Activated CD4-positive, alpha-beta T cell treated with anti-CD3 and anti-CD28 coated beads for 4 hours (primary cell): ENCODE data around the gene CST3.
"Not testable (repeated sequence)": the region's sequence is repeated elsewhere in the genome, so short reads cannot be mapped to it uniquely, and the experiment has no call there.

Experiments used
- DNase-seq, 2 donors: peaks; one replicate each; pipeline ENCODE4 v3.0.0-alpha.2; 2020

The CST3 gene

GRCh38 chr20:23661002-23661429 is 23.3 kb upstream of the CST3 start:
- DNase-seq = no peak

- no peak for DNase-seq
Measured at GRCh38 chr20:23659989-23660837, 22.5 kb upstream of the CST3 start.

- DNase-seq = not testable (repeated sequence)
Measured at GRCh38 chr20:23659610-23659988, 21.8 kb upstream of the CST3 start.

DNA sequence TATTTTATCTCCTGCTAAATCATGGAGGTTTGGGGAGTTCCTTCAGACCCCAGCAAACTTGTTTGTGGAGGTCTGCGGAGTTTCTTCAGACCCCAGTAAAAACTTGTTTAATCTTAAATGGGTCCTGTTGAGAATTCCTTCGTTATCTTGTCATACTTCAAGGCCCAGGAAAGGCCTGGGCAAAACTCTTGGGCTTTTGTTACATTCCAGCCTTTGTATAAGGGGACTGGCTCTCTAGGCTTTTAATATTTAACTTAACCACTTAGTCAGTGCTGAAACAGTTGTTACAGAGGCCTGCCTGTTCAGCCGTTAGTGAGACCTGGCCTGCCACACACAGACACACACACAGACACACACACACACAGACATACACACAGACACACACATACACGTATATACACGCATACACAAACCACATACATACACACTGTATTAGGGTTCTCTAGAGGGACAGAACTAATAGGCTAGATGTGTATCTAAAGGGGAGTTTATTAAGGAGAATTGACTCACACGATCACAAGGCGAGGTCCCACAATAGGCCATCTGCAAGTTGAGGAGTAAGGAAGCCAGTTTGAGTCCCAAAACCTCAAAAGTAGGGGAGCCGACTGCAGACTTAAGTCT is 21.3 kb upstream of the CST3 start:
- DNase-seq = no peak

DNA sequence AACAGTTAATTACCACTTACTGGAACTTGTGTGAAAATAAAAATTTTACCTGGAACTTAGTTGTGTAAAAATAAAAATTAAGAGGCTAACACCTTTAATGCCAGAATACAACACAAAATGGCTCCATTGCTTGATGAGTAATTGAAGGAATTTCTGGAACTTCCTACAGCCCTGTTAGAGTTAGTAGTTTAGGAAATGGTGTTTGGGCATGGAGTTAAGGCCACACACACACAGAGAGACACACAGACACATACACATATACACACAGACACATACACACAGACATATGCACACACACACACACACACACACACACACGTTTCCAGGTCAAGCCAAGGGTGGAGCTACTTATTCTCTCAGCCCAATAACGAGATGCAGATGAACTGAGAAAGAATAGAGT is 20.6 kb upstream of the CST3 start:
- no peak for DNase-seq

- no peak for DNase-seq
Measured at GRCh38 chr20:23657202-23657601, 19.4 kb upstream of the CST3 start.

- DNase-seq = no peak
Measured at GRCh38 chr20:23656372-23656771, 18.6 kb upstream of the CST3 start.

DNA sequence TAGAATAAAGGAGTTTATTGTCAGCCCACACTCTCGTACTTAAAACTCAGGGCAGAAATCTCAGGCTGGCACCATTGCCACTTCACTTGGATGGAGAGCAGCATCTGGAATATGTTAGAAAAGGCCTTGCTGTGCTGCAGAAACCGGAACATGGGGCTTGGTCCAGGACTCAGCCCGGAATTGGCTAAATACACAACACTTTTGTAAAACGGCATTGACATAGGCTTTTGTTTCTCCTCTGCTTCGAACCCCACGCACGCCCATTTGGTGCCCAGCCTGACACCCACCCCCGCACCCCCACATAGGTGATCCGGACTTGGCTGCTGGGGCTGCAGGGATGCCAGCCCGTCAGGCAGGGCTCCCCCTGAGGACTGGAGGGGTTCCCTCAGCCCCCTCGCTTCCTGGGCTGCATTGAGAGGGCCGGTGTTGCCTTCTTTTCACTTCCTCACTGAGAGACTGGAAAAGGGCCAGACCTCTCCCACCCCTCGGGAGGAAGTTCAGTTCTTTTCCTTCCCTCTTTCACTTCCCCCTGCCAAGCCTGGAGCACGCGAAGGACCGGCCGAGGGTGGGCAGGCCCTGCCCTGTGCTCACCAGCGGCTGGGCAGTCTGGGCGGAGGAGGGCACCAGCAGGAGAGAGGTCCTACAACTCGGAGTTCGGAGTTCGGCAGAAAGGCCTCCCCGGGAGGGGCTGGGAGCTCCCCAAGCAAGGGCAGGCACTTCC is 17.9 kb upstream of the CST3 start:
- no peak for DNase-seq

GRCh38 chr20:23654717-23655116 is 17.0 kb upstream of the CST3 start:
- DNase-seq = no peak

- no peak for DNase-seq
Measured at GRCh38 chr20:23654000-23654399, 16.2 kb upstream of the CST3 start.

- no peak for DNase-seq
Measured at GRCh38 chr20:23653400-23653938, 15.7 kb upstream of the CST3 start.

- DNase-seq = no peak
Measured at GRCh38 chr20:23652926-23653325, 15.2 kb upstream of the CST3 start.

- no peak for DNase-seq
Measured at GRCh38 chr20:23652371-23652770, 14.6 kb upstream of the CST3 start.

GRCh38 chr20:23651117-23651516 is 13.4 kb upstream of the CST3 start:
- no peak for DNase-seq

DNA sequence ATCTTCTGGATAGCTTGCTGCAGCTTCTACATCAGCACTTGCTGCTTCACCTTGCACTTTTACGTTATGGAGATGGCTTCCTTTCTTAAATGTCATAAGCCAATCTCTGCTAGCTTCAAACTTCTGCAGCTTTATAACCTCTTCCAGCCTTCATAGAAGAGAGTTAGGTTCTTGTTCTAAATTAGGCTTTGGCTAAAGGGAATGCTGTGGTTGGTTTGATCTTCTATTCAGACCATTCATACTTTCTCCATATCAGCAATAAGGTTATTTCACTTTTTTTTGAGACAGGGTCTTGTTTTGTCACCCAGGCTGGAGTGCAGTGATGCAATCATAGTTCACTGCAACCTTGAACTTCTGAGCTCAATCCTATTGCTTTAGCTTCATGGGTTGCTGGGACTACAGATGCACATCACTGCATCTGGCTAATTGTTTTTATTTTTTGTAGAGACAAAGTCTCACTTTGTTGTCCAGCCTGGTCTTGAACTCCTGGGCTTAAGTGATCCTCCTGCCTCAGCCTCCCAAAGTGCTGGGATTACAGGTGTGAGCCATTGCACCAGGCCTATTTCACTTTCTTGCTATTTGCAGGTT is 12.2 kb upstream of the CST3 start:
- no peak for DNase-seq

DNA sequence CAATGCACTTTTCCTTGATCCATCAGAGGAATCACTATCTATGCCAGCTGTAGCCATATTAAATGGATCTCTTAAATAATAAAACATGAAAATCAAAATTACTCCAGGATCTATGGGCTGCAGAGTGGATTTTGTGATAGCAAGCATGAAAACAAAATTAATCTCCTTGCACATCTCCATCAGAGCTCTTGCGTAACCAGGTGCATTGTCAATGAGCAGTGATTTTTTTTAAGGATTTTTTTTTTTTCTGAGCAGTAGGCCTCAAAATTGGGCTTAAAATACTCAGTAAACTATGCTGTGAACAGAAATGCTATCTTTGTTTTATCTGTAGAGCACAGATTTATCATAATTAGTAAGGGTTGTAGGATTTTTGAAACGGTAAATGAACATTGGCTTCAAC is 11.5 kb upstream of the CST3 start:
- DNase-seq = no peak

DNA sequence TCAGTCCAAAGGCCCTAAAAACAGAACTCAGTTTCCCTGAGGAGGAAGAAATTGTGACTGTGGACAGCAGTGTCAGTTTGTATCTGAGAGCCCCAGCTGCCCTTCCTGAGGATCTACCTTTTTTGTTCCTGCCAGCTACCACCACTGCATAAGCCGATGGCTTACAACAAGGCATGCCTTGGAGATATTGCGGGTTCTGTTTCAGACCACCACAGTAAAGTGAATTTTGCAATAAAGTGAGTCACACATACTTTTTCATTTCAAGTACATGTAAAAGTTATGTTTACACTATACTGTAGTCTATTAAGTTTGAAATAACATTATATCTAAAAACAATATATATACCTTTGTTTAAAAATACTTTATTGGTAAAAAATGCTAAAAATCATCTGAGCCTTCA is 9.6 kb upstream of the CST3 start:
- no peak for DNase-seq

- DNase-seq = no peak
Measured at GRCh38 chr20:23646106-23646873, 8.5 kb upstream of the CST3 start.

DNA sequence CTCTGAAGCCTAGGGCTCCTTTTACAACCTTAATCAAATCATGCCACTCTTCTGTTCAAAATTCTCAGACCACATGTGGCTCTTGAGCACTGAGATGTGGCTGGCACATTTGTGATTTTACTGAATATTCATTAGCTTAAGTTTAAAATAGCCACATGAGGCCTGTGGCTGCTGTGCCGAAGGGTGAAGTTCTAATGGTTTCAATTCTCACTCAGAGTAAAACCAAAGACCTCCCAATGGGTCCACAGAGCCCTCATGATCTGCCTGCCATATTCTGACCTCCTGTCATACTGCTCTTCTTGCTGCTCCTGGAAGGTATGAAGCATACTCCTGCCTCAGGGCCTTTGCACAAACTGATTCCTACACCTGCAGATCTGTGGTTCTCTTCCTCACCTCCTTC is 7.8 kb upstream of the CST3 start:
- DNase-seq = no peak

- no peak for DNase-seq
Measured at GRCh38 chr20:23644164-23644563, 6.4 kb upstream of the CST3 start.

DNA sequence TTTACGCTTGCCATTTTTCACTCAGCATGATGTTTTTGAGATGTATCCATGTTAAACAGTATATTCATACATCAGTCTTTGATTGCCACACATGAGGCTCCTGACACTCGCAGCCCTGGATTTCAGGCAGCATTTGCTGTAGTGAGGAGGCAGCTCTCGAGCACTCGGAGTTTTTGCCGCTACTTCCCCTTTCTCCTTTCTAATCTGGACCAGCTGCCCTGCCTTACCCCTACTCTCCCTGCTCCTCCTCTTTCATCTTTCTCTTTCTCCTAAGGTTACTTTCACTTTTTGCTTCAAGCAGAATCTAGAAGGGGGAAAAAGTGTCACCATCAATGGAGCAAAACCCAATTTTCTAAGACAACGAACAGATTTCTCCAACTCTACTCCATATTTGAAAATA is 5.9 kb upstream of the CST3 start:
- no peak for DNase-seq

DNA sequence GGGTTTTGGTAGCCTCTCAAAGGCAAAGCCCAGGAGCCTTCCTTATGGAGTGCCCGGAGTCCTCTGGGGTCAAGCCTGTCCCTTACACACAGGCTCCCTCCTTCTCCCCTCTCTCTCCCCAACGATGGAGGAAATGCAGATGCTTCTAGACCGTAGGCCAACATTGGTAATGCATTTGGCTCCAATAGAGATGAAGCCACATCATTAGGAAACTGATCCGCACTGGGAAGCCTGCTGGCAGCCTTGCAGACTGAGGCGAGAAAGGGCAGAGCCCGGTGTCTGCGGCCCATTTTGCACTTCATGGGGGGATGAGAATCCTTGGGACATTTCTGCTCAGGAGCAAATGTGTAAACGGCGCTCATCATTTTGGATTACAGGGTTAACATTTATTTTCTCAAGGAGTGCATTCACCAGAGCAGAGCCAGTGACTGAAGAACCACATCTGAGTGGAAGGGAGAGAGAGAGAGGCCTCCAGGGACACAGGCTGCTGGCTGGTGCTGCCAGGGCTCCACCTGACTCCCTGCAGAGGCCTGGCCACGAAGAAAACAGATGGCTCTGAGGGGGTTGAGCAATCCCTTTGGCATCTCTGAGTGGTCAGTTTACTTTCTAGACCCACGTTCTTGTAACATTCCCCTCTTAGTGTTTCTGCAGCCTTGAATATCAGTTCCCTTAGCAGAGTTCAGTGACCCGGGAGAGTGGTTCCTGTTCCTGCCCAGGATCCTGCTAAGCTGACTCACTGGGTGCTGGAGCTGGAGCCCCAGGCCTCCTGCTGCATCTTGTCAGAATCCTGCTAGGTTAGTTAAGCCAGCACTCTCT is 4.4 kb upstream of the CST3 start:
- no peak for DNase-seq
